Fibroblast of the aortic adventitia (primary cell): ENCODE data around the gene ZMPSTE24. TPM values are rescaled to one million over a fixed set of nuclear protein-coding genes. Genes with fewer than 3 reads are reported as not detected.
A peak's percentile ranks its signal among the peaks of the same experiment; 100 is the strongest.

Experiments
- DNase-seq: peaks from one replicate; pipeline ENCODE4 v3.0.0-alpha.2; 2010; ENCODE audit warnings: low read depth
- H3K4me3 ChIP-seq: 2 replicates; pipeline ENCODE4 v1.5.1; 2011; ENCODE audit warnings: low read depth, mild to moderate bottlenecking, control low read depth, low read length, moderate library complexity
- CTCF ChIP-seq: IDR thresholded peaks from 2 replicates; pipeline ENCODE4 v1.5.1; 2011; ENCODE audit warnings: mild to moderate bottlenecking, low read length, control low read depth, inconsistent platforms; ENCODE audit not compliant: insufficient read depth
- total RNA-seq: library from RNA; depleted of rRNA; stranded (reverse); fragments of >200 nt; gene quantifications from 2 replicates; pipeline ENCODE4 v1.2.3, GENCODE V29; 2012; ENCODE audit warnings: low replicate concordance

ZMPSTE24 gene
- total RNA-seq, 1 donor, result 103 TPM

GRCh38 chr1:40306296-40306695 is 48.3 kb downstream of the ZMPSTE24 start:
- no peak for TF ChIP-seq CTCF
- H3K4me3 ChIP-seq, result no peak overlapping the region

GRCh38 chr1:40307186-40307585 is 49.1 kb downstream of the ZMPSTE24 start:
- H3K4me3 ChIP-seq, result no peak overlapping the region
- TF ChIP-seq CTCF, result no peak
- DNase-seq, result no peak

More at GRCh38 chr1:40306296-40306695, 48.3 kb downstream of the ZMPSTE24 start:
- DNase-seq, result no peak

GRCh38 chr1:40308036-40308727 is 50.1 kb downstream of the ZMPSTE24 start:
- no peak overlapping the region for H3K4me3 ChIP-seq
- DNase-seq, result peak; percentile 43

GRCh38 chr1:40309374-40310128 is 51.5 kb downstream of the ZMPSTE24 start:
- DNase-seq, result peak; percentile 18
- no peak overlapping the region for H3K4me3 ChIP-seq
- no peak for TF ChIP-seq CTCF

More at GRCh38 chr1:40308036-40308727, 50.1 kb downstream of the ZMPSTE24 start:
- TF ChIP-seq CTCF, result no peak

- DNase-seq, result no peak
- no peak overlapping the region for H3K4me3 ChIP-seq
- TF ChIP-seq CTCF, result no peak
Measured at GRCh38 chr1:40310129-40310461, 52.1 kb downstream of the ZMPSTE24 start.

GRCh38 chr1:40310983-40311642 is 53.1 kb downstream of the ZMPSTE24 start:
- DNase-seq, result no peak
- TF ChIP-seq CTCF, result no peak
- H3K4me3 ChIP-seq, result no peak overlapping the region
